Hepatocyte (in vitro differentiated cells): Measurements from ENCODE around the gene RABGAP1.

Experiments used
- EZH2 ChIP-seq: fragments of 200-600 bp; sonication (generic); IDR thresholded peaks from 2 replicates; pipeline ENCODE4 v1.6.1; 2016; ENCODE audit warnings: antibody characterized with exemption, mild to moderate bottlenecking, borderline replicate concordance
- EZH2phosphoT487 ChIP-seq: fragments of 200-600 bp; sonication (generic); IDR thresholded peaks from one replicate; pipeline ENCODE4 v1.6.1; 2018; ENCODE audit warnings: antibody characterized with exemption, mild to moderate bottlenecking, low read depth, moderate library complexity; ENCODE audit not compliant: unreplicated experiment, severe bottlenecking
- TF ChIP-seq, protein P1 (sequence below): fragments of 200-600 bp; sonication (generic); IDR thresholded peaks from 2 replicates; pipeline ENCODE4 v1.5.1; 2016; ENCODE audit warnings: antibody characterized with exemption, mild to moderate bottlenecking; ENCODE audit not compliant: poor library complexity

- TF ChIP-seq, protein P1, sequence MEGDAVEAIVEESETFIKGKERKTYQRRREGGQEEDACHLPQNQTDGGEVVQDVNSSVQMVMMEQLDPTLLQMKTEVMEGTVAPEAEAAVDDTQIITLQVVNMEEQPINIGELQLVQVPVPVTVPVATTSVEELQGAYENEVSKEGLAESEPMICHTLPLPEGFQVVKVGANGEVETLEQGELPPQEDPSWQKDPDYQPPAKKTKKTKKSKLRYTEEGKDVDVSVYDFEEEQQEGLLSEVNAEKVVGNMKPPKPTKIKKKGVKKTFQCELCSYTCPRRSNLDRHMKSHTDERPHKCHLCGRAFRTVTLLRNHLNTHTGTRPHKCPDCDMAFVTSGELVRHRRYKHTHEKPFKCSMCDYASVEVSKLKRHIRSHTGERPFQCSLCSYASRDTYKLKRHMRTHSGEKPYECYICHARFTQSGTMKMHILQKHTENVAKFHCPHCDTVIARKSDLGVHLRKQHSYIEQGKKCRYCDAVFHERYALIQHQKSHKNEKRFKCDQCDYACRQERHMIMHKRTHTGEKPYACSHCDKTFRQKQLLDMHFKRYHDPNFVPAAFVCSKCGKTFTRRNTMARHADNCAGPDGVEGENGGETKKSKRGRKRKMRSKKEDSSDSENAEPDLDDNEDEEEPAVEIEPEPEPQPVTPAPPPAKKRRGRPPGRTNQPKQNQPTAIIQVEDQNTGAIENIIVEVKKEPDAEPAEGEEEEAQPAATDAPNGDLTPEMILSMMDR: no peak
- TF ChIP-seq EZH2 (no peak), EZH2phosphoT487 (no peak)
Measured at GRCh38 chr9:122897969-122898368, 42.9 kb upstream of the RABGAP1 start.
